HepG2 (cell line): ENCODE measurements around the gene ACTL6A. TPM values are rescaled to one million over a fixed set of nuclear protein-coding genes. Genes with fewer than 3 reads are reported as not detected.

ENCODE experiments used
- ATF2 ChIP-seq: sonication (generic); formaldehyde crosslinking; IDR thresholded peaks from 2 replicates; pipeline ENCODE4 v1.4.0; 2020; ENCODE audit warnings: missing genetic modification reagents
- DR1 ChIP-seq: sonication (generic); formaldehyde crosslinking; IDR thresholded peaks from 2 replicates; pipeline ENCODE4 v1.8.0; 2021; ENCODE audit warnings: mild to moderate bottlenecking, missing genetic modification reagents, inconsistent platforms
- E2F5 ChIP-seq: sonication (generic); formaldehyde crosslinking; conservative IDR thresholded peaks from 2 replicates; pipeline ENCODE4 v1.4.0; 2020; ENCODE audit warnings: missing genetic modification reagents
- HOXA5 ChIP-seq: sonication (generic); formaldehyde crosslinking; IDR thresholded peaks from 2 replicates; pipeline ENCODE4 v1.4.0; 2020; ENCODE audit warnings: missing genetic modification reagents
- MAFF ChIP-seq: IDR thresholded peaks from 2 replicates; pipeline ENCODE4 v1.6.1; 2011; ENCODE audit warnings: low read depth, low read length, improper control_type of control experiment
- MIXL1 ChIP-seq: IDR thresholded peaks from 2 replicates; pipeline ENCODE4 v1.6.1; 2016
- MYNN ChIP-seq: sonication (generic); formaldehyde crosslinking; IDR thresholded peaks from 2 replicates; pipeline ENCODE4 v1.4.0; 2020; ENCODE audit warnings: mild to moderate bottlenecking, low read depth, missing genetic modification reagents
- PITX1 ChIP-seq: sonication (generic); formaldehyde crosslinking; IDR thresholded peaks from 2 replicates; pipeline ENCODE4 v1.5.1; 2020; ENCODE audit warnings: mild to moderate bottlenecking, missing genetic modification reagents
- REL ChIP-seq: sonication (generic); formaldehyde crosslinking; conservative IDR thresholded peaks from 2 replicates; pipeline ENCODE4 v1.8.0; 2022; ENCODE audit warnings: mild to moderate bottlenecking, missing genetic modification reagents, moderate library complexity
- REST ChIP-seq, 2 experiments: IDR thresholded peaks; 2 replicates each; pipeline ENCODE4 v1.6.1; 2011 to 2012; ENCODE audit warnings: low read length in 2 of 2, borderline replicate concordance in 1 of 2, low read depth in 1 of 2, mild to moderate bottlenecking in 1 of 2, moderate library complexity in 1 of 2
- RFXANK ChIP-seq: IDR thresholded peaks from 2 replicates; pipeline ENCODE4 v1.6.1; 2016
- SAP130 ChIP-seq: IDR thresholded peaks from 2 replicates; pipeline ENCODE4 v1.6.1; 2016; ENCODE audit warnings: low read depth
- SATB2 ChIP-seq: sonication (generic); formaldehyde crosslinking; IDR thresholded peaks from 2 replicates; pipeline ENCODE4 v1.5.0; 2020; ENCODE audit warnings: missing genetic modification reagents
- SMAD3 ChIP-seq: sonication (generic); formaldehyde crosslinking; IDR thresholded peaks from 2 replicates; pipeline ENCODE4 v1.4.0; 2020; ENCODE audit warnings: missing genetic modification reagents
- SOX13 ChIP-seq, 3 experiments: fragments of 450-650 bp in 1 of 3; sonication (generic) in 1 of 3; formaldehyde crosslinking in 1 of 3; IDR thresholded peaks in 2 of 3; conservative IDR thresholded peaks in 1 of 3; 2 replicates each; pipeline versions ENCODE4 v1.5.0 to v1.6.1; 2016 to 2020; ENCODE audit warnings: antibody characterized with exemption in 1 of 3, mild to moderate bottlenecking in 1 of 3, missing compliant biosample characterization in 1 of 3, missing genetic modification reagents in 1 of 3, moderate library complexity in 1 of 3
- SRSF4 ChIP-seq: fragments of 200-400 bp; formaldehyde crosslinking; IDR thresholded peaks from one replicate; pipeline ENCODE4 v1.6.1; 2018; ENCODE audit warnings: mild to moderate bottlenecking, low read depth, low read length, moderate library complexity; ENCODE audit not compliant: poor library complexity, severe bottlenecking
- TFE3 ChIP-seq: IDR thresholded peaks from 2 replicates; pipeline ENCODE4 v1.6.1; 2016
- ZBTB3 ChIP-seq: sonication (generic); formaldehyde crosslinking; IDR thresholded peaks from 2 replicates; pipeline ENCODE4 v1.4.0; 2020; ENCODE audit warnings: low read depth, mild to moderate bottlenecking, moderate library complexity, missing genetic modification reagents, borderline replicate concordance
- ZNF10 ChIP-seq: sonication (generic); formaldehyde crosslinking; IDR thresholded peaks from 2 replicates; pipeline ENCODE4 v1.4.0; 2020; ENCODE audit warnings: mild to moderate bottlenecking, low read depth, missing genetic modification reagents, borderline replicate concordance
- ZNF160 ChIP-seq: sonication (generic); formaldehyde crosslinking; IDR thresholded peaks from 2 replicates; pipeline ENCODE4 v1.8.0; 2022; ENCODE audit warnings: mild to moderate bottlenecking, inconsistent platforms, missing genetic modification reagents
- ZNF263 ChIP-seq: sonication (generic); formaldehyde crosslinking; IDR thresholded peaks from 2 replicates; pipeline ENCODE4 v1.4.0; 2020; ENCODE audit warnings: missing genetic modification reagents
- ZNF614 ChIP-seq: IDR thresholded peaks from 2 replicates; pipeline ENCODE4 v1.6.1; 2018; ENCODE audit warnings: missing biosample characterization, missing genetic modification reagents, inconsistent platforms, borderline replicate concordance
- ZNF768 ChIP-seq: sonication (generic); formaldehyde crosslinking; IDR thresholded peaks from 2 replicates; pipeline ENCODE4 v1.4.0; 2020; ENCODE audit warnings: missing genetic modification reagents
- polyA plus RNA-seq, 8 experiments: library from polyadenylated mRNA; depleted of rRNA in 3 of 8; stranded (reverse) in 7 of 8; unstranded in 1 of 8; fragments of >200 nt; fragmentation: Illumina TruSeq in 4 of 8; extraction: Trizol in 4 of 8; gene quantifications; 2 replicates each; pipeline versions ENCODE4 v1.2.1 to v1.2.3, GENCODE V29; 2011 to 2016; ENCODE audit warnings: low read depth in 4 of 8, missing spikeins in 1 of 8, mixed read lengths in 1 of 8; ENCODE audit not compliant: insufficient read depth in 1 of 8
- total RNA-seq, 5 experiments: library from RNA; depleted of rRNA; stranded (reverse); fragments of >200 nt; fragmentation: Illumina TruSeq; extraction: Trizol; gene quantifications; 2 replicates each; pipeline ENCODE4 v1.2.3, GENCODE V29; 2016; ENCODE audit warnings: low read depth in 1 of 5

Gene ACTL6A
- total and polyA plus RNA-seq, 2 of the 13 experiments (the other 11 are each of a cell fraction or from before 2014, with no cell fraction given): 58.1 to 84.1 TPM

- TF ChIP-seq REST (IDR thresholded peaks at IDR 0.05; ENCODE audit: borderline replicate concordance in 1 of 2, low read depth in 1 of 2, low read length in 2 of 2) (no peak; a peak in 1 of 4 replicates), DR1 (no peak; the same call in 1 of the 2 replicates), ZNF263 (CRISPR knock-in tag) (no peak), ZNF10 (CRISPR knock-in tag) (no peak), SOX13 (IDR thresholded peaks at IDR 0.05) (peak; percentile 94), SOX13 (CRISPR knock-in tag; conservative IDR thresholded peaks at IDR 0.05 in 1 of 2, IDR thresholded peaks at IDR 0.05 in 1 of 2) (no peak), E2F5 (peak; percentile 62; the same call in 1 of the 2 replicates), HOXA5 (0 out of 2 replicates have a peak, but pooled peaks have one; percentile 40), PITX1 (CRISPR knock-in tag) (peak; percentile 35; the same call in 1 of the 2 replicates), ATF2 (CRISPR knock-in tag) (peak; percentile 39; the same call in 1 of the 2 replicates), SAP130 (CRISPR knock-in tag) (peak; percentile 87), SMAD3 (CRISPR knock-in tag) (no peak; the same call in 1 of the 2 replicates), SRSF4 (no peak), SATB2 (no peak), ZNF614 (CRISPR knock-in tag) (no peak; the same call in 1 of the 2 replicates), ZNF768 (CRISPR knock-in tag) (peak; percentile 60; the same call in 1 of the 2 replicates), MYNN (CRISPR knock-in tag) (no peak), ZNF160 (no peak), REL (CRISPR knock-in tag) (no peak), ZBTB3 (CRISPR knock-in tag) (no peak), MAFF (no peak), TFE3 (CRISPR knock-in tag) (no peak; the same call in 1 of the 2 replicates), RFXANK (CRISPR knock-in tag) (no peak), MIXL1 (CRISPR knock-in tag) (no peak)
Measured at GRCh38 chr3:179562591-179563270, at the start of gene ACTL6A (continued).
